Lung (tissue), 12 donors: ENCODE results near the gene MPP2. TPM values are rescaled to one million over a fixed set of nuclear protein-coding genes. Genes with fewer than 3 reads are reported as not detected.

Experiments
- ATAC-seq: fragments of 200-7000 bp; cut with Tn5 transposase; one replicate; pipeline ENCODE4 v1.9.1; 2020; ENCODE audit warnings: moderate number of reproducible peaks; ENCODE audit not compliant: insufficient read depth, low FRiP score
- DNase-seq, 3 donors: peaks; one replicate each; pipeline ENCODE4 v3.0.0-alpha.2; 2013 to 2017
- H3K27ac ChIP-seq, 2 donors: one replicate each; pipeline ENCODE4 v1.5.1; 2013; ENCODE audit warnings: mild to moderate bottlenecking in 2 of 2, moderate library complexity in 2 of 2, control low read depth in 1 of 2, inconsistent platforms in 1 of 2, low read depth in 1 of 2, low read length in 1 of 2
- H3K27me3 ChIP-seq, 3 donors: one replicate each; pipeline ENCODE4 v1.5.1; 2013; ENCODE audit warnings: low read length in 2 of 3; ENCODE audit not compliant: control insufficient read depth in 3 of 3, insufficient read depth in 3 of 3
- H3K36me3 ChIP-seq, 4 donors: one replicate each; pipeline ENCODE4 v1.5.1; 2013; ENCODE audit warnings: low read length in 4 of 4, mild to moderate bottlenecking in 1 of 4, moderate library complexity in 1 of 4; ENCODE audit not compliant: control insufficient read depth in 4 of 4, insufficient read depth in 4 of 4
- H3K4me1 ChIP-seq, 5 donors: one replicate each; pipeline ENCODE4 v1.5.1; 2013; ENCODE audit warnings: low read length in 5 of 5, mild to moderate bottlenecking in 2 of 5, moderate library complexity in 1 of 5; ENCODE audit not compliant: control insufficient read depth in 5 of 5, insufficient read depth in 5 of 5
- H3K4me3 ChIP-seq: one replicate; pipeline ENCODE4 v1.5.1; 2013; ENCODE audit warnings: mild to moderate bottlenecking, control low read depth, moderate library complexity
- H3K9ac ChIP-seq, 2 donors: one replicate each; pipeline ENCODE4 v1.5.1; 2013; ENCODE audit warnings: low read length in 2 of 2, control low read depth in 1 of 2; ENCODE audit not compliant: insufficient read depth in 1 of 2
- H3K9me3 ChIP-seq, 4 donors: one replicate each; pipeline ENCODE4 v1.5.1; 2013; ENCODE audit warnings: low read length in 3 of 4, mild to moderate bottlenecking in 1 of 4, moderate library complexity in 1 of 4; ENCODE audit not compliant: control insufficient read depth in 4 of 4, insufficient read depth in 3 of 4
- WGBS, 2 donors: extraction: QIAGEN DNeasy Blood & Tissue Kit; methylation state at CpG; one replicate each; pipeline ENCODE4 v1.1.7; 2013; 5-methylcytosine and 5-hydroxymethylcytosine counted together
- polyA plus RNA-seq, 2 donors: library from polyadenylated mRNA; stranded (reverse); fragments of 200-250 nt; gene quantifications; one replicate each; pipeline ENCODE4 v1.2.1, GENCODE V29; 2013
- total RNA-seq, 2 donors: library from RNA; depleted of rRNA in 1 of 2; stranded (reverse); fragments of >200 nt in 1 of 2; gene quantifications; one replicate each; pipeline ENCODE4 v1.2.1, GENCODE V29; 2014 to 2021
- TF ChIP-seq, protein P1 (sequence below): IDR thresholded peaks from 2 replicates; pipeline ENCODE4 v1.5.1; 2012; ENCODE audit warnings: mild to moderate bottlenecking; ENCODE audit errors: control extremely low read depth, extremely low read depth
- donor health status: control.
- donor health status: control.
- donor health status: Bipolar disorder and iron deficiency.
- donor health status: healthy.
- donor health status: DM: yes; HTN: yes; CAD: no.

MPP2 gene
- total and polyA plus RNA-seq, 4 donors: 0.24 to 1.3 (median 0.69) TPM

DNA sequence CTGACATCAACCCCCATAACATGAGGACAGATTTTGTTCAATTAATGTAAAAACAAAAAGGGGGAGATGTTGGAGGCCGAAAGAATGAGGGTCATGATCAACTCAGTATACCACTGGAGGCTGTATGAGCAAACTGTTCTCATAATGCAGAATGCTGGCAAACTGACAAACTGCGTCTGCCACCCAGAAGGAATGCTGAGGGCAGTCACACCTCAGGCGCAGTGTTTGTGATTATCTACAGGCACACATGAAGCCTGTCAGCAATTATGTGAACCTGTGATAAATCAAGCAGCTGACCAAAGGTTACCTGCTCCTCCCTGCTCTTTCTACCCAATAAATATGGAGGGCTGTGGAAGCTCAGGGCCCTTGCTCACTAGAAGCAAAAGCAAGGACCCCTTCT lies 33.0 kb downstream of the MPP2 start:
- Histone ChIP-seq H3K4me1 (no peaks in the 10 kb centered on the region), H3K9me3 (no peaks in the 10 kb centered on the region), H3K9ac (no peak overlapping the region), H3K27ac (peak overlapping the region in 1 of 2 donors; percentile 2), H3K27me3 (no peaks in the 10 kb centered on the region), H3K36me3 (no peaks in the 10 kb centered on the region), H3K4me3 (no peak overlapping the region)
- DNase-seq (no peak), ATAC-seq (no peak)
- TF ChIP-seq, protein P1, sequence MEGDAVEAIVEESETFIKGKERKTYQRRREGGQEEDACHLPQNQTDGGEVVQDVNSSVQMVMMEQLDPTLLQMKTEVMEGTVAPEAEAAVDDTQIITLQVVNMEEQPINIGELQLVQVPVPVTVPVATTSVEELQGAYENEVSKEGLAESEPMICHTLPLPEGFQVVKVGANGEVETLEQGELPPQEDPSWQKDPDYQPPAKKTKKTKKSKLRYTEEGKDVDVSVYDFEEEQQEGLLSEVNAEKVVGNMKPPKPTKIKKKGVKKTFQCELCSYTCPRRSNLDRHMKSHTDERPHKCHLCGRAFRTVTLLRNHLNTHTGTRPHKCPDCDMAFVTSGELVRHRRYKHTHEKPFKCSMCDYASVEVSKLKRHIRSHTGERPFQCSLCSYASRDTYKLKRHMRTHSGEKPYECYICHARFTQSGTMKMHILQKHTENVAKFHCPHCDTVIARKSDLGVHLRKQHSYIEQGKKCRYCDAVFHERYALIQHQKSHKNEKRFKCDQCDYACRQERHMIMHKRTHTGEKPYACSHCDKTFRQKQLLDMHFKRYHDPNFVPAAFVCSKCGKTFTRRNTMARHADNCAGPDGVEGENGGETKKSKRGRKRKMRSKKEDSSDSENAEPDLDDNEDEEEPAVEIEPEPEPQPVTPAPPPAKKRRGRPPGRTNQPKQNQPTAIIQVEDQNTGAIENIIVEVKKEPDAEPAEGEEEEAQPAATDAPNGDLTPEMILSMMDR: no peak
- WGBS, 2 donors: 79 to 80% methylated on average over 3 of the region's 3 CpGs

DNA sequence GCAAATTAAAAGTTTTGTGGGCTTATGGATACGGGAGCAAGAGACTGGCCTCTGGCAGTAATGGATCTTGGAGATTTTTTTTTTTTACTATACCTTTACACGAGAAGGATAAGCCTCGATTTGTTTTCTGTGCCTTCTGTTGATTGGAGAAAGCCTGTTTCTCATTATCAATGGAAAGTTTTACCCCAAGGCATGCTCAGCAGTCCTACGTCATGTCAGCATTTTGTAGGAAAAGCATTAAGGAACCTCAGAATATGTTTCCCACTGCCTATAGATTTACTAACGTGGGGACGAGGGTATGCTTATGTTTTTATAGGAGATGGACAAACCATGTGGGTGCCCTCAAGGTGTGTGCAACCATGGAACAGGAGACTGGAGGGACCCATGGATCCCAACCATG lies 33.5 kb downstream of the MPP2 start:
- ATAC-seq: no peak
- Histone ChIP-seq H3K27ac (peak overlapping the region; percentile 2 to 15), H3K36me3 (no peaks in the 10 kb centered on the region), H3K27me3 (no peaks in the 10 kb centered on the region), H3K4me3 (no peak overlapping the region), H3K9me3 (no peaks in the 10 kb centered on the region), H3K9ac (no peak overlapping the region), H3K4me1 (no peaks in the 10 kb centered on the region)
- no peak for DNase-seq
- 76 to 79% methylated on average over 6 of the region's 6 CpGs for WGBS, 2 donors
- TF ChIP-seq, protein P1: no peak

DNA sequence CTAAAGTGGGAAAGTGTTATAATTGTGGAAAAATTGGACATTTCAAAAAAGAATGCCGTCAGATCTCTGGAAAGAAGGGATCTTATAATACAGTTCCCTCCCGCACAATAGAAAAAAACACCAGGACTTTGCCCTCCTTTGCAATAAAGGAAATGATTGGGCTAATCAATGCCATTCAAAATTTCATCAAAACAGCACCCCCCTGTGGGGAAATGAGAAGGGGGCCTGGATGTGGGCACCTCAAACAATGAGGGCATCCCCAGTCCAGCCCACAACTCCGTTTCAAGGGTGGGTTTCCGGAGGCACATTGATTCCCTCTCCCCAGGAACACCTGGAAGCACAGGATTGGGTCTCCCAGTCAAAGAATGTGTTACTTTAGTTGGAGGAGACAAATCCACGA lies 34.2 kb downstream of the MPP2 start:
- H3K9me3 ChIP-seq: no peaks in the 10 kb centered on the region
- no peaks in the 10 kb centered on the region for H3K27me3 ChIP-seq
- no peak overlapping the region for H3K9ac ChIP-seq
- WGBS, 2 donors: 80 to 86% methylated on average over 5 of the region's 5 CpGs
- no peak overlapping the region for H3K4me3 ChIP-seq
- DNase-seq (no peak), ATAC-seq (no peak)
- H3K27ac ChIP-seq: no peak overlapping the region
- no peaks in the 10 kb centered on the region for H3K36me3 ChIP-seq
- TF ChIP-seq, protein P1: no peak
- no peaks in the 10 kb centered on the region for H3K4me1 ChIP-seq
